H1 (cell line): ENCODE data around the gene IREB2. TPM values are rescaled to one million over a fixed set of nuclear protein-coding genes. Genes with fewer than 3 reads are reported as not detected.

Source experiments
- ATF2 ChIP-seq: IDR thresholded peaks from 2 replicates; pipeline ENCODE4 v1.6.1; 2012; ENCODE audit warnings: low read length, inconsistent platforms
- ATF3 ChIP-seq: IDR thresholded peaks from 2 replicates; pipeline ENCODE4 v1.6.1; 2011; ENCODE audit warnings: low read depth, mild to moderate bottlenecking, low read length; ENCODE audit not compliant: insufficient read depth
- CHD1 ChIP-seq: IDR thresholded peaks from 2 replicates; pipeline ENCODE4 v1.6.1; 2012; ENCODE audit warnings: low read depth, low read length, improper control_type of control experiment
- CHD7 ChIP-seq: fragments of 300-600 bp; sonication (generic); IDR thresholded peaks from 2 replicates; pipeline ENCODE4 v1.7.1; 2012; ENCODE audit warnings: low read length, moderate library complexity, mild to moderate bottlenecking, inconsistent platforms; ENCODE audit not compliant: insufficient replicate concordance
- POLR2AphosphoS5 ChIP-seq: IDR thresholded peaks from 2 replicates; pipeline ENCODE4 v1.6.1; 2011; ENCODE audit warnings: low read depth, low read length
- RNF2 ChIP-seq: fragments of 200-900, 300-1000 bp; sonication (generic); IDR thresholded peaks from 2 replicates; pipeline ENCODE4 v1.7.1; 2016; ENCODE audit warnings: borderline replicate concordance, low read depth, mild to moderate bottlenecking, antibody characterized with exemption, low read length; ENCODE audit not compliant: poor library complexity, severe bottlenecking; ENCODE audit errors: missing control alignments
- SUZ12 ChIP-seq: fragments of 200-600 bp; sonication (generic); IDR thresholded peaks from 2 replicates; pipeline ENCODE4 v1.6.1; 2012; ENCODE audit warnings: mild to moderate bottlenecking, inconsistent platforms, low read length, moderate library complexity, mixed read lengths
- ZNF274 ChIP-seq: IDR thresholded peaks from 2 replicates; pipeline ENCODE4 v1.7.0; 2012; ENCODE audit warnings: low read length, borderline replicate concordance; ENCODE audit errors: extremely low read depth
- polyA plus RNA-seq, 7 experiments: library from polyadenylated mRNA; depleted of rRNA in 3 of 7; stranded (reverse) in 5 of 7; unstranded in 2 of 7; fragments of >200 nt in 5 of 7; fragments of 200-250 nt in 2 of 7; gene quantifications; 1 replicate in 5 of 7; 2 replicates in 1 of 7; 4 replicates in 1 of 7; pipeline versions ENCODE4 v1.2.1 to v1.2.3, GENCODE V29; 2011 to 2013; ENCODE audit warnings: missing spikeins in 2 of 7, mixed read lengths in 2 of 7
- total RNA-seq: library from RNA; stranded (reverse); fragmentation: NEBNext Ultra II Directional; extraction: Animal tissue kit (Norgen Biotek cat#: 25700); gene quantifications from 2 replicates; pipeline ENCODE4 v1.2.1, GENCODE V29; 2021

The IREB2 gene
- total and polyA plus RNA-seq, 2 of the 8 experiments (the other 6 are each of a cell fraction or from before 2014, with no cell fraction given), result 21.0 to 103 TPM

GRCh38 chr15:78460737-78461136, 22.7 kb downstream of the IREB2 start (continued):
- TF ChIP-seq CHD7 (no peak), ATF3 (no peak), SUZ12 (no peak), RNF2 (no peak), ATF2 (no peak), CHD1 (no peak), POLR2AphosphoS5 (no peak), ZNF274 (no peak)
